ENCODE measurements around the gene PPP1R12B. TPM values are rescaled to one million over a fixed set of nuclear protein-coding genes. Genes with fewer than 3 reads are reported as not detected.
"Not testable (repeated sequence)": the region's sequence is repeated elsewhere in the genome, so short reads cannot be mapped to it uniquely, and the experiment has no call there.

PPP1R12B gene
- total RNA-seq, 1 donor: 20.6 TPM

DNA sequence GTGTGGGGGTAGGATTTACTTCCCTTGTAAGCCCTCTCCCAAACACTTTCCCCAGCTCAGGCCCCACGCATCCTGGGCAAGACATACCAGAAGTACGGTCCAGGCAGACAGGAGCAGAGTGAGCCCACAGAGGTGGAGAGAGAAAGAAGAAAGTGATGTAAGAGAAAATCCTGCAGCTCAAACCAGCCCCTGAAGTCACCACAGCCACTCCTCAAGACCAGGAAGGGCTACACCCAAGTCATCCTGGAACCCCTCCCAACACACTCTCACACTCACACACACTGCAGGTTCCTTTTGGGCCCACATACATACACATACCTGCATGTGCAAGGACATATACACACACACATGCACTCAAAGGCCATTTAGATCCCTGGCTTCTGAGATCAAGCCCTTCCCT lies 254.9 kb downstream of the PPP1R12B start:
- Histone ChIP-seq H3K36me3 (ENCODE audit: insufficient read depth, low read length) (no peaks in the 10 kb centered on the region), H3K9me3 (ENCODE audit: low read depth, low read length) (no peaks in the 10 kb centered on the region), H3K27me3 (ENCODE audit: insufficient read depth, low read length) (no peaks in the 10 kb centered on the region), H3K79me2 (ENCODE audit: insufficient read depth, low read length) (no peaks in the 10 kb centered on the region), H3K27ac (ENCODE audit: low read depth, low read length) (no peak overlapping the region), H3K4me3 (ENCODE audit: insufficient read depth, low read length) (no peak overlapping the region), H2AFZ (ENCODE audit: low read length) (no peak overlapping the region), H3K4me2 (ENCODE audit: insufficient read depth, low read length) (no peak overlapping the region), H4K20me1 (ENCODE audit: insufficient read depth, low read length) (no peaks in the 10 kb centered on the region), H3K4me1 (ENCODE audit: insufficient read depth, low read length) (no peaks in the 10 kb centered on the region)
- no peak for DNase-seq (ENCODE audit: insufficient read length, low spot score, missing footprints)
- TF ChIP-seq, protein P1, sequence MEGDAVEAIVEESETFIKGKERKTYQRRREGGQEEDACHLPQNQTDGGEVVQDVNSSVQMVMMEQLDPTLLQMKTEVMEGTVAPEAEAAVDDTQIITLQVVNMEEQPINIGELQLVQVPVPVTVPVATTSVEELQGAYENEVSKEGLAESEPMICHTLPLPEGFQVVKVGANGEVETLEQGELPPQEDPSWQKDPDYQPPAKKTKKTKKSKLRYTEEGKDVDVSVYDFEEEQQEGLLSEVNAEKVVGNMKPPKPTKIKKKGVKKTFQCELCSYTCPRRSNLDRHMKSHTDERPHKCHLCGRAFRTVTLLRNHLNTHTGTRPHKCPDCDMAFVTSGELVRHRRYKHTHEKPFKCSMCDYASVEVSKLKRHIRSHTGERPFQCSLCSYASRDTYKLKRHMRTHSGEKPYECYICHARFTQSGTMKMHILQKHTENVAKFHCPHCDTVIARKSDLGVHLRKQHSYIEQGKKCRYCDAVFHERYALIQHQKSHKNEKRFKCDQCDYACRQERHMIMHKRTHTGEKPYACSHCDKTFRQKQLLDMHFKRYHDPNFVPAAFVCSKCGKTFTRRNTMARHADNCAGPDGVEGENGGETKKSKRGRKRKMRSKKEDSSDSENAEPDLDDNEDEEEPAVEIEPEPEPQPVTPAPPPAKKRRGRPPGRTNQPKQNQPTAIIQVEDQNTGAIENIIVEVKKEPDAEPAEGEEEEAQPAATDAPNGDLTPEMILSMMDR (IDR thresholded peaks at IDR 0.05; ENCODE audit: extremely low read depth, low read depth, low read length): no peak

DNA sequence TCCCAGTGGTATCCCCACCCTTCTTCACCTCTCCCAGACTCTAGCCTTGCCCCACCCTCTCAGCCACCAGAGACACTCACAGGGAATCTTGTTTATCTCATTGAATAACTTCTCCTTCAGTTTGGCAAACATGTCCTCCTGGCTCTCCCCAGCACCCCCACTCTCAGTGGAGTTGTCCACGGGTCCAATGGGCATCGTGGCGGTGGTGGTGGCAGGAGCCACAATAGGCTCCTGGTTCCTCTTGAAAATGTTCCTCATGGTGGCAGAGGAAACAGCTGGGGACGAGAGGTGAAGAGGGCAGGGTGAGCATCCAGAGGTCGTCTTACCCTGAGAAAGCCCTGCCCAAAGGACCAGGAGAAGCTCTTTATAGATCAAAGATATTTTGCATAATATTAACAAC lies 257.0 kb downstream of the PPP1R12B start:
- Histone ChIP-seq H3K27me3 (ENCODE audit: insufficient read depth, low read length) (no peaks in the 10 kb centered on the region), H3K27ac (ENCODE audit: low read depth, low read length) (no peak overlapping the region), H3K9me3 (ENCODE audit: low read depth, low read length) (no peaks in the 10 kb centered on the region), H3K4me2 (ENCODE audit: insufficient read depth, low read length) (no peak overlapping the region), H3K4me3 (ENCODE audit: insufficient read depth, low read length) (no peak overlapping the region), H3K4me1 (ENCODE audit: insufficient read depth, low read length) (no peaks in the 10 kb centered on the region), H3K79me2 (ENCODE audit: insufficient read depth, low read length) (no peaks in the 10 kb centered on the region), H4K20me1 (ENCODE audit: insufficient read depth, low read length) (no peaks in the 10 kb centered on the region), H3K36me3 (ENCODE audit: insufficient read depth, low read length) (no peaks in the 10 kb centered on the region), H2AFZ (ENCODE audit: low read length) (no peak overlapping the region)
- TF ChIP-seq, protein P1 (IDR thresholded peaks at IDR 0.05; ENCODE audit: extremely low read depth, low read depth, low read length): no peak
- DNase-seq (ENCODE audit: insufficient read length, low spot score, missing footprints): no peak

DNA sequence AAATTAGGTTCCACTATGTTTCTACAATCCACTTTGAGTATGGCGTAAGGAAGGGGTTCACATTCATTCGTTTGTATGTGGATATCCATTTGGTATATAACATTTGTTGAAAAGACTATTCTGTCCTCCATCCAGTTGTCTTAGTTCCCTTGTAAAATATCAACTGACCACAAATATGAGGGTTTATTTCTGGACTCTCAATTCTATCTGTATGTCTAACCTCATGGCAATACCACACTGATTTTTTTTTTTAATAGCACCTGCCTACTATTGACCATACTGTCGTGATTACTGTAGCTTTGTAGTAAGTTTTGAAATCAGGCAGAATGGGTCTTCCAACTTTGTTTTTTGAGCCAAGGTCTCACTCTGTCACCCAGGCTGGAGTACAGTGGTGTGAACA lies 263.5 kb downstream of the PPP1R12B start:
- H3K79me2 ChIP-seq (ENCODE audit: insufficient read depth, low read length); H2AFZ ChIP-seq (ENCODE audit: low read length); H3K4me2 ChIP-seq (ENCODE audit: insufficient read depth, low read length); H3K4me3 ChIP-seq (ENCODE audit: insufficient read depth, low read length); H3K36me3 ChIP-seq (ENCODE audit: insufficient read depth, low read length); H3K27me3 ChIP-seq (ENCODE audit: insufficient read depth, low read length); H3K9me3 ChIP-seq (ENCODE audit: low read depth, low read length); H4K20me1 ChIP-seq (ENCODE audit: insufficient read depth, low read length); H3K27ac ChIP-seq (ENCODE audit: low read depth, low read length); DNase-seq (ENCODE audit: insufficient read length, low spot score, missing footprints): not testable (repeated sequence)
- H3K4me1 ChIP-seq (ENCODE audit: insufficient read depth, low read length): peaks cover 16% of the 10 kb centered on the region

DNA sequence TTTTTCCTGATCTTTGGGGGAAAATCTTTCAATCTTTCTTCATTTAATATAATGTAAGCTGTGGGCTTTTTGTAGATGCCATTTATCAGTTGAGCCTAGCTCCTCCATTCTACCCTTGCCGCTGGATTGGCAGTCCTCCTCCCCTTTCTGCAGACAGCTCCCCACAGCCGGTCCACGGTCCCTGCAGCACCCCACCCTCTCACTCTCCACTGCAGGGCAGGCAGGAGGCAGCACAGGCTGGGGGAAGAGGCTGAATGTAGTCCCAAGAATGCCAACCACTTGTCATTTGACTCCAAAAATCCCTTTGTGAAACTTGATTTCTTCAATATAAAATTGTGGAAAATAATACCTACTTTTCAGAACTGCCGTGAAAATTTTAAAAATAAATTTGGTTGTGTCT lies 265.1 kb downstream of the PPP1R12B start:
- Histone ChIP-seq H3K4me2 (ENCODE audit: insufficient read depth, low read length) (no peak overlapping the region), H4K20me1 (ENCODE audit: insufficient read depth, low read length) (no peaks in the 10 kb centered on the region), H2AFZ (ENCODE audit: low read length) (no peak overlapping the region), H3K27ac (ENCODE audit: low read depth, low read length) (no peak overlapping the region), H3K79me2 (ENCODE audit: insufficient read depth, low read length) (no peaks in the 10 kb centered on the region), H3K4me3 (ENCODE audit: insufficient read depth, low read length) (no peak overlapping the region), H3K4me1 (ENCODE audit: insufficient read depth, low read length) (peaks cover 22% of the 10 kb centered on the region), H3K36me3 (ENCODE audit: insufficient read depth, low read length) (no peaks in the 10 kb centered on the region), H3K9me3 (ENCODE audit: low read depth, low read length) (no peaks in the 10 kb centered on the region), H3K27me3 (ENCODE audit: insufficient read depth, low read length) (no peaks in the 10 kb centered on the region)
- TF ChIP-seq, protein P1 (IDR thresholded peaks at IDR 0.05; ENCODE audit: extremely low read depth, low read depth, low read length): no peak
- no peak for DNase-seq (ENCODE audit: insufficient read length, low spot score, missing footprints)

All from osteoblast (primary cell).